ENCODE measurements around the gene TNFAIP3.

TNFAIP3 gene

GRCh38 chr6:137853569-137854213, 13.4 kb upstream of the TNFAIP3 start:
- no peak for TF ChIP-seq CTCF (IDR thresholded peaks at IDR 0.05; ENCODE audit: low read depth, low read length)
- peak in 1 of 2 donors; percentile 72 for DNase-seq (ENCODE audit: low read depth in 2 of 2)
- no peak overlapping the region for H3K4me3 ChIP-seq (replicated peaks in 1 of 2; ENCODE audit: low read depth in 2 of 2, low read length in 2 of 2)

- no peak for DNase-seq (ENCODE audit: low read depth in 2 of 2)
- H3K4me3 ChIP-seq (replicated peaks in 1 of 2; ENCODE audit: low read depth in 2 of 2, low read length in 2 of 2): no peak overlapping the region
- TF ChIP-seq CTCF (IDR thresholded peaks at IDR 0.05; ENCODE audit: low read depth, low read length): no peak
These were observed 10.7 kb upstream of the TNFAIP3 start for GRCh38 chr6:137856138-137856898.

- TF ChIP-seq CTCF (IDR thresholded peaks at IDR 0.05; ENCODE audit: low read depth, low read length): no peak
- DNase-seq (ENCODE audit: low read depth in 2 of 2): no peak
- H3K4me3 ChIP-seq (replicated peaks in 1 of 2; ENCODE audit: low read depth in 2 of 2, low read length in 2 of 2): no peak overlapping the region
These were observed 8.0 kb upstream of the TNFAIP3 start for GRCh38 chr6:137859025-137859424.

GRCh38 chr6:137860394-137861005, 6.6 kb upstream of the TNFAIP3 start:
- DNase-seq (ENCODE audit: low read depth in 2 of 2): no peak
- H3K4me3 ChIP-seq (replicated peaks in 1 of 2; ENCODE audit: low read depth in 2 of 2, low read length in 2 of 2): no peak overlapping the region
- TF ChIP-seq CTCF (IDR thresholded peaks at IDR 0.05; ENCODE audit: low read depth, low read length): no peak

- no peak for TF ChIP-seq CTCF (IDR thresholded peaks at IDR 0.05; ENCODE audit: low read depth, low read length)
- DNase-seq (ENCODE audit: low read depth in 2 of 2): no peak
- H3K4me3 ChIP-seq (replicated peaks in 1 of 2; ENCODE audit: low read depth in 2 of 2, low read length in 2 of 2): no peak overlapping the region
These were observed 5.3 kb upstream of the TNFAIP3 start for GRCh38 chr6:137861550-137862337.

- TF ChIP-seq CTCF (IDR thresholded peaks at IDR 0.05; ENCODE audit: low read depth, low read length): no peak
- DNase-seq (ENCODE audit: low read depth in 2 of 2): no peak
These were observed 4.5 kb upstream of the TNFAIP3 start for GRCh38 chr6:137862419-137863090.

More at GRCh38 chr6:137862419-137863090, 4.5 kb upstream of the TNFAIP3 start:
- no peak overlapping the region for H3K4me3 ChIP-seq (replicated peaks in 1 of 2; ENCODE audit: low read depth in 2 of 2, low read length in 2 of 2)
